GM18499 (cell line): Measurements from ENCODE around the gene GPR135.

ENCODE experiments used
- ATAC-seq: cut with Tn5 transposase; IDR thresholded peaks from one replicate; pipeline ENCODE4 v1.9.1; 2021; ENCODE audit warnings: moderate number of reproducible peaks; ENCODE audit not compliant: insufficient read depth, unreplicated experiment

GPR135 gene

GRCh38 chr14:59425322-59425935 lies 39.8 kb downstream of the GPR135 start:
- ATAC-seq = no peak

GRCh38 chr14:59424341-59425071 lies 40.7 kb downstream of the GPR135 start:
- ATAC-seq = no peak

- no peak for ATAC-seq
Measured at GRCh38 chr14:59422069-59422881, 42.9 kb downstream of the GPR135 start.

GRCh38 chr14:59419303-59419702 lies 45.9 kb downstream of the GPR135 start:
- ATAC-seq = no peak

- ATAC-seq = no peak
Measured at GRCh38 chr14:59417311-59417710, 47.9 kb downstream of the GPR135 start.

GRCh38 chr14:59415836-59416602 lies 49.2 kb downstream of the GPR135 start:
- no peak for ATAC-seq
